ELR (cell line): Measurements from ENCODE around the gene SUSD4.

Source experiments
- DNase-seq: peaks from one replicate; pipeline ENCODE4 v3.0.0-alpha.2; 2015; ENCODE audit warnings: low read depth

The SUSD4 gene

GRCh38 chr1:223180731-223181321, 183.2 kb downstream of the SUSD4 start:
- no peak for DNase-seq

GRCh38 chr1:223179786-223180185, 184.2 kb downstream of the SUSD4 start:
- DNase-seq: no peak

- DNase-seq: no peak
Observed at GRCh38 chr1:223179280-223179679, 184.7 kb downstream of the SUSD4 start.

- no peak for DNase-seq
Observed at GRCh38 chr1:223177681-223178080, 186.3 kb downstream of the SUSD4 start.

- no peak for DNase-seq
Observed at GRCh38 chr1:223176437-223176836, 187.5 kb downstream of the SUSD4 start.

- DNase-seq: no peak
Observed at GRCh38 chr1:223175633-223176032, 188.3 kb downstream of the SUSD4 start.

- peak; percentile 43 for DNase-seq
Observed at GRCh38 chr1:223175032-223175431, 188.9 kb downstream of the SUSD4 start.
